ENCODE results near the gene TMEM127. TPM values are rescaled to one million over a fixed set of nuclear protein-coding genes. Genes with fewer than 3 reads are reported as not detected.

Gene TMEM127
- total RNA-seq, 1 donor from 2014 or later = 8.9 TPM

DNA sequence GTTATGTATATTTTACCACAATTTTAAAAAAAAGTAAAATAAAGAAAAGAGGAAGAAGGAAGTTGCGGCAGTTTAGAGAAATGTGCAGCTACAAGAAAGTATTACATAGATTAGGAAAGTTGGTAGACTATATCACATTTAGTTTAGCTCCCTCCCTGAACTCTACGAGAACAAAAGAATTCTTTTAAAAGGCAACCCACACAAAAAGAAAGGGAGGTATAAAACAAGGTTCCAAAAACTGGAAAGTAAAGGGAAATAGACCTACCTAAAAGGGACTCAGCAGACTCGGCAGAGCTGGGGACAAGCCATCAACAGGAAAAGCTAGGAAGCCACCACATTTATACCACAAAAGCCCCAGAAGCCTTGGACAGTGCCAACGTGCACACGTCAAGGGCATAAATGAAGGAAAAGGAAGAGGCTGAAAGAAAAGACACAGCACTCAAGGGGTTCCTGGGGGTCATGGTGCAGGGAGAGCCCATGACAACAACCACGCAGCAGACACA lies 9.1 kb downstream of the TMEM127 start:
- H3K27ac ChIP-seq (ENCODE audit: low read depth, low read length) = peak overlapping the region; percentile 94
- H3K27me3 ChIP-seq (ENCODE audit: control insufficient read depth in 3 of 3, insufficient read depth in 3 of 3, low read length in 3 of 3) = no peaks in the 10 kb centered on the region
- peak overlapping the region in 2 of 3 donors; percentile 34 to 60 for H3K9ac ChIP-seq (ENCODE audit: low read depth in 1 of 3, low read length in 3 of 3)
- peaks cover 88 to 94% (median 93%) of the 10 kb centered on the region in 3 donors for H3K4me1 ChIP-seq (ENCODE audit: control insufficient read depth in 3 of 3, insufficient read depth in 3 of 3, low read length in 3 of 3)
- no peaks in the 10 kb centered on the region for H3K9me3 ChIP-seq (ENCODE audit: control insufficient read depth in 3 of 3, low read length in 3 of 3)
- H3K4me3 ChIP-seq (ENCODE audit: low read length in 3 of 3) = peak overlapping the region in 1 of 3 donors; percentile 29
- H3K36me3 ChIP-seq (ENCODE audit: control insufficient read depth in 3 of 3, insufficient read depth in 3 of 3, low read length in 3 of 3) = peaks cover 18 to 28% (median 26%) of the 10 kb centered on the region in 3 donors

DNA sequence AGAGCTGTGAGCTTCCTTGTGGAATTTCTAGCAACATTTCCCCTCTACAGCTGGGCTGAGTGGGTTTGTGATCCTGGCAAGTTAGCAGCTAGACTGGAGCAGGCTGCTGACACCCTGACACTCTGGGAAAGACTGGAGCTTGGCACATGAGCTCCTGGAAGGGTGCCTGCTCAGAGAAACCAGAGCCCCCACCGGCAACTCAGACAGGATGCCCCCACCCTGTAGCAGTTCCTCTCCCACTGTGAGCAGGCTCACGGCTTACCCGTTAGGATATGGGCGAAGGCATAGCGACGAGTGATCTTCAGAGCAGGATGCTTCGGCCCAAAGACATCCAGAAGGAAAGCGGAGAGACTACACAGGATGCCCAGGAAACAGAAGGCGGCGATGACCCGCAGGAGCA lies 11.2 kb downstream of the TMEM127 start:
- H3K27ac ChIP-seq (ENCODE audit: low read depth, low read length) = peak overlapping the region; percentile 77
- peaks cover 18 to 28% (median 26%) of the 10 kb centered on the region in 3 donors for H3K36me3 ChIP-seq (ENCODE audit: control insufficient read depth in 3 of 3, insufficient read depth in 3 of 3, low read length in 3 of 3)
- peaks cover 78 to 91% (median 90%) of the 10 kb centered on the region in 3 donors for H3K4me1 ChIP-seq (ENCODE audit: control insufficient read depth in 3 of 3, insufficient read depth in 3 of 3, low read length in 3 of 3)
- H3K9ac ChIP-seq (ENCODE audit: low read depth in 1 of 3, low read length in 3 of 3) = peak overlapping the region in 2 of 3 donors; percentile 25 to 68
- H3K9me3 ChIP-seq (ENCODE audit: control insufficient read depth in 3 of 3, low read length in 3 of 3) = no peaks in the 10 kb centered on the region
- H3K4me3 ChIP-seq (ENCODE audit: low read length in 3 of 3) = peak overlapping the region in 1 of 3 donors; percentile 41
- H3K27me3 ChIP-seq (ENCODE audit: control insufficient read depth in 3 of 3, insufficient read depth in 3 of 3, low read length in 3 of 3) = no peaks in the 10 kb centered on the region

DNA sequence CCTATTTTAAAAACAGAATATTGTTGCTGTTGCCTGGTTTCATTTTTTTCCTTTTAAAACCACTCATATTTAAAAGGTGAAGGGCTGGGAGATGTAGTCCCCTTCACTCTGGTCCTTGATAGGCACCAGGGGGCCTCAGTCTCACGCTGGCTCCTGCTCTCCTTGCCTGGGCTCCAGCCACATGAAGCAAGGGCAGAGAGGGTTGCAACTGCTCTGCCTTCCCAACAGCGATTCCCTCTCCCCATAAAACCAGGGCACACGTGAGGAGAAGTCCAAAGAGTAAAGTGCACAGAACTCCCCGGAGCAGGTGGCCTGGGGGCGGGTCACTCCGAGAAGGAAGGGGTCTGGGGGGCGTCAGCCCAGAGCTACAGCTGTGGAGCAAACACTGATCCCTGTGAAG lies 12.8 kb downstream of the TMEM127 start:
- Histone ChIP-seq H3K36me3 (ENCODE audit: control insufficient read depth in 3 of 3, insufficient read depth in 3 of 3, low read length in 3 of 3) (peaks cover 18 to 28% (median 26%) of the 10 kb centered on the region in 3 donors), H3K9me3 (ENCODE audit: control insufficient read depth in 3 of 3, low read length in 3 of 3) (no peaks in the 10 kb centered on the region), H3K9ac (ENCODE audit: low read depth in 1 of 3, low read length in 3 of 3) (peak overlapping the region; percentile 34 to 77 (median 62)), H3K27me3 (ENCODE audit: control insufficient read depth in 3 of 3, insufficient read depth in 3 of 3, low read length in 3 of 3) (no peaks in the 10 kb centered on the region), H3K4me1 (ENCODE audit: control insufficient read depth in 3 of 3, insufficient read depth in 3 of 3, low read length in 3 of 3) (peaks cover 66 to 86% (median 81%) of the 10 kb centered on the region in 3 donors), H3K4me3 (ENCODE audit: low read length in 3 of 3) (peak overlapping the region in 1 of 3 donors; percentile 17), H3K27ac (ENCODE audit: low read depth, low read length) (peak overlapping the region; percentile 77)

GRCh38 chr2:96252526-96252925 lies 13.3 kb downstream of the TMEM127 start:
- H3K4me3 ChIP-seq (ENCODE audit: low read length in 3 of 3) = peak overlapping the region in 2 of 3 donors; percentile 29 to 54
- peaks cover 18 to 28% (median 26%) of the 10 kb centered on the region in 3 donors for H3K36me3 ChIP-seq (ENCODE audit: control insufficient read depth in 3 of 3, insufficient read depth in 3 of 3, low read length in 3 of 3)
- peak overlapping the region; percentile 27 to 77 (median 34) for H3K9ac ChIP-seq (ENCODE audit: low read depth in 1 of 3, low read length in 3 of 3)
- H3K9me3 ChIP-seq (ENCODE audit: control insufficient read depth in 3 of 3, low read length in 3 of 3) = no peaks in the 10 kb centered on the region
- H3K27ac ChIP-seq (ENCODE audit: low read depth, low read length) = peak overlapping the region; percentile 77
- H3K4me1 ChIP-seq (ENCODE audit: control insufficient read depth in 3 of 3, insufficient read depth in 3 of 3, low read length in 3 of 3) = peaks cover 62 to 83% (median 78%) of the 10 kb centered on the region in 3 donors
- H3K27me3 ChIP-seq (ENCODE audit: control insufficient read depth in 3 of 3, insufficient read depth in 3 of 3, low read length in 3 of 3) = no peaks in the 10 kb centered on the region

DNA sequence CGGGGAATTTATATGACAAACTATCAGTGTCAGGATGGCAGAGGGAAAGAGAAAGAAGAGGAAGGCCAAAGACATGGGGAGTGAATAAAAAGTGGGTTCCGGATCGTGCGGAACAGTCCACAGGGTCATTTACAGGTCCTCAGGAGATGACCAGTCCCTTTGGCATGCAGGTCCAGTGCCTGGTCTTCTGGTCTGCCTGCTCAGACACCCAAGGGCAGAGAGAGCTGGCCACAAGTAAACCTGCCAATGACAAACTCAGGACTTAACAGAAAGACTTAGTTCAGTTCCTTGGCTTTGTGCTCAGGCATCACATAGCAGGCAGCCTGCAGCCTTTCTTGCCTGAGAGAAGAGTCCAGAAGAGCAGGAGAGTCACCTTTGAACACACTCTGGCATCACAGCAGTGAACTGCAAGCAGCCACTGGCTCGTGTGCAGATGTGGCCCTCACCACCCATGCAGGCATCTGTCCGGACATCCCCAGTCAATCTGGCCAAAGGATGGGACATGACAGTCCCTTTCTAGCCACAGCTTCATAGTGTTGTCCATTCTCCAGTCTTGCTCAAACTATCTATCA lies 14.0 kb downstream of the TMEM127 start:
- peak overlapping the region; percentile 14 to 77 (median 34) for H3K9ac ChIP-seq (ENCODE audit: low read depth in 1 of 3, low read length in 3 of 3)
- peaks cover 61 to 83% (median 79%) of the 10 kb centered on the region in 3 donors for H3K4me1 ChIP-seq (ENCODE audit: control insufficient read depth in 3 of 3, insufficient read depth in 3 of 3, low read length in 3 of 3)
- H3K4me3 ChIP-seq (ENCODE audit: low read length in 3 of 3) = peak overlapping the region in 2 of 3 donors; percentile 29 to 54
- no peaks in the 10 kb centered on the region for H3K9me3 ChIP-seq (ENCODE audit: control insufficient read depth in 3 of 3, low read length in 3 of 3)
- peak overlapping the region; percentile 77 for H3K27ac ChIP-seq (ENCODE audit: low read depth, low read length)
- peaks cover 18 to 28% (median 26%) of the 10 kb centered on the region in 3 donors for H3K36me3 ChIP-seq (ENCODE audit: control insufficient read depth in 3 of 3, insufficient read depth in 3 of 3, low read length in 3 of 3)
- H3K27me3 ChIP-seq (ENCODE audit: control insufficient read depth in 3 of 3, insufficient read depth in 3 of 3, low read length in 3 of 3) = no peaks in the 10 kb centered on the region

DNA sequence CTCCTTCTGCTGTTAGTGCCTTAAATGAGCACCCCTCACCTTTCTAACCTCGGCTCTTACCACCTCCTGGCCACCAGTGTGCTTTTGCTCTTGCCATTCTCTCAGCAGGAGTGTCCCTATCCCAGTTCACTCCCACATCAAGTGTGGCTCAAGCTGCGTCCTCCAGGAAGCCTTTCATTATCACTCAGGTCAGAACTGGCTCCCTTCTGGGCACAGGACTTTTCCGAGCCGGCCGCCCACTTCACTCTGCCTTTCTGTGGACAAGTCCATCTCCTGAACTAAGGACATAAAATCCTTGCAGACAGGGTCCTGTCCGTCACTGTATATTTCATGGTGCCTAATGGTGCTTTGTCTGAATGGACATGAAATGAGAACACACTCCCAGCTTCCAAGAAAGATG lies 15.6 kb downstream of the TMEM127 start:
- Histone ChIP-seq H3K9me3 (ENCODE audit: control insufficient read depth in 3 of 3, low read length in 3 of 3) (no peaks in the 10 kb centered on the region), H3K4me3 (ENCODE audit: low read length in 3 of 3) (no peak overlapping the region), H3K27ac (ENCODE audit: low read depth, low read length) (peak overlapping the region; percentile 62), H3K27me3 (ENCODE audit: control insufficient read depth in 3 of 3, insufficient read depth in 3 of 3, low read length in 3 of 3) (no peaks in the 10 kb centered on the region), H3K36me3 (ENCODE audit: control insufficient read depth in 3 of 3, insufficient read depth in 3 of 3, low read length in 3 of 3) (peaks cover 15 to 28% (median 24%) of the 10 kb centered on the region in 3 donors), H3K9ac (ENCODE audit: low read depth in 1 of 3, low read length in 3 of 3) (peak overlapping the region in 2 of 3 donors; percentile 34 to 55), H3K4me1 (ENCODE audit: control insufficient read depth in 3 of 3, insufficient read depth in 3 of 3, low read length in 3 of 3) (peaks cover 62 to 86% (median 79%) of the 10 kb centered on the region in 3 donors)

GRCh38 chr2:96249654-96250053 lies 16.1 kb downstream of the TMEM127 start:
- Histone ChIP-seq H3K4me3 (ENCODE audit: low read length in 3 of 3) (no peak overlapping the region), H3K27ac (ENCODE audit: low read depth, low read length) (peak overlapping the region; percentile 62), H3K4me1 (ENCODE audit: control insufficient read depth in 3 of 3, insufficient read depth in 3 of 3, low read length in 3 of 3) (peaks cover 58 to 81% (median 74%) of the 10 kb centered on the region in 3 donors), H3K9ac (ENCODE audit: low read depth in 1 of 3, low read length in 3 of 3) (peak overlapping the region in 1 of 3 donors; percentile 20), H3K36me3 (ENCODE audit: control insufficient read depth in 3 of 3, insufficient read depth in 3 of 3, low read length in 3 of 3) (peaks cover 15 to 25% (median 20%) of the 10 kb centered on the region in 3 donors), H3K27me3 (ENCODE audit: control insufficient read depth in 3 of 3, insufficient read depth in 3 of 3, low read length in 3 of 3) (no peaks in the 10 kb centered on the region), H3K9me3 (ENCODE audit: control insufficient read depth in 3 of 3, low read length in 3 of 3) (no peaks in the 10 kb centered on the region)

GRCh38 chr2:96248624-96249023 lies 17.2 kb downstream of the TMEM127 start:
- H3K9me3 ChIP-seq (ENCODE audit: control insufficient read depth in 3 of 3, low read length in 3 of 3) = no peaks in the 10 kb centered on the region
- H3K9ac ChIP-seq (ENCODE audit: low read depth in 1 of 3, low read length in 3 of 3) = no peak overlapping the region
- H3K36me3 ChIP-seq (ENCODE audit: control insufficient read depth in 3 of 3, insufficient read depth in 3 of 3, low read length in 3 of 3) = peaks cover 9 to 15% (median 11%) of the 10 kb centered on the region in 3 donors
- peaks cover 47 to 76% (median 63%) of the 10 kb centered on the region in 3 donors for H3K4me1 ChIP-seq (ENCODE audit: control insufficient read depth in 3 of 3, insufficient read depth in 3 of 3, low read length in 3 of 3)
- no peak overlapping the region for H3K4me3 ChIP-seq (ENCODE audit: low read length in 3 of 3)
- no peak overlapping the region for H3K27ac ChIP-seq (ENCODE audit: low read depth, low read length)
- H3K27me3 ChIP-seq (ENCODE audit: control insufficient read depth in 3 of 3, insufficient read depth in 3 of 3, low read length in 3 of 3) = no peaks in the 10 kb centered on the region

DNA sequence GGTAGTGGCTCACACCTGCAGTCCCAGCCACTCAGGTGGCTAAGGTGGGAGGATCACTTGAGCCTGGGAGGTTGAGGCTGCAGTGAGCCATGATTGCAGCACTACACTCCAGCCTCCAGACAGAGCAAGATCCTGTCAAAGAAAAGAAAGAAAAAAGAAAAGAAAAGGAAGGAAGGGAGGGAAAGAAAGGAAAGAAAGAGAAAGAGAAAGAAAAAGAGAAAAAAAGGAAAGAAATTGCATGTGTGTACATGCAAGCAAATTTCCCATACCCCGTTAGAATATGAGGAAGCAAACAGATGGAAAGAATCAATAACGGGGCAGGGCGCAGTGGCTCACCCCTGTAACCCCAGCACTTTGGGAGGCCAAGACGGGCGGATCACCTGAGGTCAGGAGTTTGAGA lies 17.9 kb downstream of the TMEM127 start:
- H3K27ac ChIP-seq (ENCODE audit: low read depth, low read length) = no peak overlapping the region
- H3K9ac ChIP-seq (ENCODE audit: low read depth in 1 of 3, low read length in 3 of 3) = no peak overlapping the region
- no peak overlapping the region for H3K4me3 ChIP-seq (ENCODE audit: low read length in 3 of 3)
- H3K4me1 ChIP-seq (ENCODE audit: control insufficient read depth in 3 of 3, insufficient read depth in 3 of 3, low read length in 3 of 3) = peaks cover 43 to 72% (median 59%) of the 10 kb centered on the region in 3 donors
- no peaks in the 10 kb centered on the region for H3K9me3 ChIP-seq (ENCODE audit: control insufficient read depth in 3 of 3, low read length in 3 of 3)
- peaks cover 2 to 8% (median 7%) of the 10 kb centered on the region in 3 donors for H3K36me3 ChIP-seq (ENCODE audit: control insufficient read depth in 3 of 3, insufficient read depth in 3 of 3, low read length in 3 of 3)
- H3K27me3 ChIP-seq (ENCODE audit: control insufficient read depth in 3 of 3, insufficient read depth in 3 of 3, low read length in 3 of 3) = no peaks in the 10 kb centered on the region

DNA sequence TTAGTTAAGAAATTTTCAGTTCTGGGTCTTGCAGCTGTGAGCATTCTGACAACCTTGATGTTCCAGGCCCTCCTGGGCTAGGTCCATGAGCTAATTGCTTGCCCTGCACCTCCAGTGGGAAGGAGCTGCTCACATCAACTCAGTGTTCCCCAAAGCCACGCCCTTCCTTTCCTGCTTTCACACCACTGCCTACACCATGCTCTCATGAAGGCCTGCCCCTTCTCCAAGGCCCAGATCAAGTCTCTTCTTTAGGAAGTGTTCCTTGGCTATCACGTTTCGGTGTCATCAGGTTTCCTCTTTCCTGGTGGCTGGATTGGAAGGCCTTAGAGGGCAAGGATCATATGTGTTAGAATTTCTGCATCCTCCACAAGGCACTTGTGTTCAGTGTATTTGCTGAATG lies 18.8 kb downstream of the TMEM127 start:
- Histone ChIP-seq H3K4me3 (ENCODE audit: low read length in 3 of 3) (no peak overlapping the region), H3K27me3 (ENCODE audit: control insufficient read depth in 3 of 3, insufficient read depth in 3 of 3, low read length in 3 of 3) (no peaks in the 10 kb centered on the region), H3K27ac (ENCODE audit: low read depth, low read length) (peak overlapping the region; percentile 40), H3K9me3 (ENCODE audit: control insufficient read depth in 3 of 3, low read length in 3 of 3) (no peaks in the 10 kb centered on the region), H3K4me1 (ENCODE audit: control insufficient read depth in 3 of 3, insufficient read depth in 3 of 3, low read length in 3 of 3) (peaks cover 41 to 70% (median 55%) of the 10 kb centered on the region in 3 donors), H3K36me3 (ENCODE audit: control insufficient read depth in 3 of 3, insufficient read depth in 3 of 3, low read length in 3 of 3) (peaks cover 0 to 2% (median 0%) of the 10 kb centered on the region in 3 donors), H3K9ac (ENCODE audit: low read depth in 1 of 3, low read length in 3 of 3) (no peak overlapping the region)
